ENCODE data around the gene PSMA8.
"Not testable (repeated sequence)": the region's sequence is repeated elsewhere in the genome, so short reads cannot be mapped to it uniquely, and the experiment has no call there.

Gene PSMA8

GRCh38 chr18:26119246-26119645 is 14.4 kb upstream of the PSMA8 start:
- TF ChIP-seq CSDC2 (CRISPR knock-in tag; IDR thresholded peaks at IDR 0.05): no peak
- TF ChIP-seq ZFP30 (CRISPR knock-in tag; IDR thresholded peaks at IDR 0.05): no peak
- TF ChIP-seq SNAI2 (CRISPR knock-in tag; IDR thresholded peaks at IDR 0.05): no peak
- no peak for TF ChIP-seq ZNF70 (CRISPR knock-in tag; IDR thresholded peaks at IDR 0.05)
- no peak for TF ChIP-seq RARB (CRISPR knock-in tag; IDR thresholded peaks at IDR 0.05)
- no peak for TF ChIP-seq TSHZ2 (CRISPR knock-in tag; IDR thresholded peaks at IDR 0.05)
- no peak for TF ChIP-seq CSRNP3 (CRISPR knock-in tag; IDR thresholded peaks at IDR 0.05)
- TF ChIP-seq BACH2 (CRISPR knock-in tag; IDR thresholded peaks at IDR 0.05; ENCODE audit: borderline replicate concordance): no peak
- ATAC-seq: no peak

GRCh38 chr18:26121476-26121875 is 12.2 kb upstream of the PSMA8 start:
- no peak for TF ChIP-seq PPARA (CRISPR knock-in tag; IDR thresholded peaks at IDR 0.05; ENCODE audit: borderline replicate concordance)
- TF ChIP-seq ARNTL (CRISPR knock-in tag; IDR thresholded peaks at IDR 0.05; ENCODE audit: borderline replicate concordance, low read depth): no peak
- no peak for TF ChIP-seq TSHZ2 (CRISPR knock-in tag; IDR thresholded peaks at IDR 0.05)
- TF ChIP-seq ZNF8 (CRISPR knock-in tag; IDR thresholded peaks at IDR 0.05): no peak
- TF ChIP-seq PATZ1 (CRISPR knock-in tag; IDR thresholded peaks at IDR 0.05; ENCODE audit: borderline replicate concordance): no peak
- no peak for TF ChIP-seq OSR1 (CRISPR knock-in tag; IDR thresholded peaks at IDR 0.05)
- no peak for TF ChIP-seq ZNF565 (CRISPR knock-in tag; conservative IDR thresholded peaks at IDR 0.05; ENCODE audit: low read depth)
- TF ChIP-seq ZFP30 (CRISPR knock-in tag; IDR thresholded peaks at IDR 0.05): no peak
- TF ChIP-seq BACH2 (CRISPR knock-in tag; IDR thresholded peaks at IDR 0.05; ENCODE audit: borderline replicate concordance): no peak

GRCh38 chr18:26121994-26122393 is 11.7 kb upstream of the PSMA8 start:
- not testable (repeated sequence) for ATAC-seq

More at GRCh38 chr18:26121476-26121875, 12.2 kb upstream of the PSMA8 start:
- ATAC-seq: no peak

- no peak for ATAC-seq
- TF ChIP-seq SNAI2 (CRISPR knock-in tag; IDR thresholded peaks at IDR 0.05) (no peak), PPARA (CRISPR knock-in tag; IDR thresholded peaks at IDR 0.05; ENCODE audit: borderline replicate concordance) (no peak), ESRRG (CRISPR knock-in tag; IDR thresholded peaks at IDR 0.05) (no peak), ARNTL (CRISPR knock-in tag; IDR thresholded peaks at IDR 0.05; ENCODE audit: borderline replicate concordance, low read depth) (no peak), ZC3H10 (CRISPR knock-in tag; IDR thresholded peaks at IDR 0.05) (no peak), TOX (CRISPR knock-in tag; IDR thresholded peaks at IDR 0.05; ENCODE audit: borderline replicate concordance) (no peak), CSDC2 (CRISPR knock-in tag; IDR thresholded peaks at IDR 0.05) (no peak), ZNF70 (CRISPR knock-in tag; IDR thresholded peaks at IDR 0.05) (no peak), ZFP30 (CRISPR knock-in tag; IDR thresholded peaks at IDR 0.05) (no peak), TCF4 (CRISPR knock-in tag; IDR thresholded peaks at IDR 0.05; ENCODE audit: borderline replicate concordance) (no peak), RARB (CRISPR knock-in tag; IDR thresholded peaks at IDR 0.05) (no peak), ZFP3 (CRISPR knock-in tag; IDR thresholded peaks at IDR 0.05) (no peak), CSRNP3 (CRISPR knock-in tag; IDR thresholded peaks at IDR 0.05) (no peak), ISL1 (CRISPR knock-in tag; IDR thresholded peaks at IDR 0.05) (no peak), TSHZ2 (CRISPR knock-in tag; IDR thresholded peaks at IDR 0.05) (no peak), ZNF565 (CRISPR knock-in tag; conservative IDR thresholded peaks at IDR 0.05; ENCODE audit: low read depth) (no peak)
Observed at GRCh38 chr18:26127786-26128185, 5.9 kb upstream of the PSMA8 start.

Data from SK-N-SH treated with all-trans-retinoic acid at 6 μM for 48 hours (cell line).